Keratinocyte (primary cell): ENCODE results near the gene CINP. TPM values are rescaled to one million over a fixed set of nuclear protein-coding genes. Genes with fewer than 3 reads are reported as not detected.

Experiments used
- DNase-seq: peaks from one replicate; pipeline ENCODE4 v3.0.0-alpha.2; 2011; ENCODE audit warnings: low read depth, missing footprints, low spot score
- FAIRE-seq: peaks from 2 replicates; lab custom pipeline; 2011; peaks lifted over from hg19 to GRCh38; lab: Jason Lieb, UNC
- H2AFZ ChIP-seq: 2 replicates; pipeline ENCODE4 v1.6.0; 2012; ENCODE audit warnings: low read length, control low read depth, inconsistent platforms; ENCODE audit not compliant: control insufficient read depth
- H3K27ac ChIP-seq: 2 replicates; pipeline ENCODE4 v1.5.1; 2011; ENCODE audit warnings: low read length; ENCODE audit not compliant: control insufficient read depth, insufficient read depth
- H3K27me3 ChIP-seq: 3 replicates; pipeline ENCODE4 v1.6.0; 2011; ENCODE audit warnings: low read length; ENCODE audit not compliant: control insufficient read depth, insufficient read depth; ENCODE audit errors: extremely low read depth
- H3K36me3 ChIP-seq, 2 experiments: 2 replicates in 1 of 2; 3 replicates in 1 of 2; pipeline ENCODE4 v1.5.1; 2011; ENCODE audit warnings: low read length in 2 of 2, mild to moderate bottlenecking in 1 of 2; ENCODE audit not compliant: control insufficient read depth in 2 of 2, insufficient read depth in 2 of 2; ENCODE audit errors: extremely low read depth in 1 of 2
- H3K4me1 ChIP-seq: 3 replicates; pipeline ENCODE4 v1.5.1; 2011; ENCODE audit warnings: low read length; ENCODE audit not compliant: control insufficient read depth, insufficient read depth; ENCODE audit errors: extremely low read depth
- H3K4me2 ChIP-seq: 3 replicates; pipeline ENCODE4 v1.6.0; 2011; ENCODE audit warnings: low read depth, low read length; ENCODE audit not compliant: control insufficient read depth, insufficient read depth; ENCODE audit errors: extremely low read depth
- H3K4me3 ChIP-seq, 3 experiments: fragments of 200-600 bp in 1 of 3; sonication (generic) in 1 of 3; 2 replicates in 2 of 3; 3 replicates in 1 of 3; pipeline ENCODE4 v1.5.1; 2011 to 2016; ENCODE audit warnings: low read length in 3 of 3, mild to moderate bottlenecking in 3 of 3, control low read depth in 2 of 3, inconsistent platforms in 1 of 3, low read depth in 1 of 3, mixed read lengths in 1 of 3, mixed run types in 1 of 3, moderate library complexity in 1 of 3; ENCODE audit not compliant: control insufficient read depth in 2 of 3, insufficient read depth in 2 of 3; ENCODE audit errors: extremely low read depth in 1 of 3
- H3K79me2 ChIP-seq: 2 replicates; pipeline ENCODE4 v1.6.0; 2012; ENCODE audit warnings: low read length; ENCODE audit not compliant: control insufficient read depth, insufficient read depth
- H3K9ac ChIP-seq: 3 replicates; pipeline ENCODE4 v1.6.0; 2011; ENCODE audit warnings: low read length; ENCODE audit not compliant: control insufficient read depth, insufficient read depth; ENCODE audit errors: extremely low read depth
- H3K9me1 ChIP-seq: 3 replicates; pipeline ENCODE4 v1.6.0; 2011; ENCODE audit warnings: low read length; ENCODE audit not compliant: control insufficient read depth, insufficient read depth; ENCODE audit errors: extremely low read depth
- H3K9me3 ChIP-seq: 2 replicates; pipeline ENCODE4 v1.5.1; 2012; ENCODE audit warnings: low read depth, low read length; ENCODE audit not compliant: control insufficient read depth
- H4K20me1 ChIP-seq: 3 replicates; pipeline ENCODE4 v1.6.0; 2011; ENCODE audit warnings: low read length; ENCODE audit not compliant: control insufficient read depth, insufficient read depth; ENCODE audit errors: extremely low read depth
- EZH2 ChIP-seq: IDR thresholded peaks from one replicate; pipeline ENCODE4 v1.6.1; 2012; ENCODE audit warnings: inconsistent platforms, mild to moderate bottlenecking, low read length, moderate library complexity
- dilution Hi-C: fragments of 300-500 bp; cut with MboI; formaldehyde crosslinking; loops from one replicate; pipeline ENCODE4 v1.7.0; 2020; ENCODE audit warnings: low sequenced_read_pairs; ENCODE audit not compliant: extremely low pct_ligation_motif_present
- polyA plus RNA-seq, 5 experiments: library from polyadenylated mRNA; depleted of rRNA in 3 of 5; stranded (reverse) in 3 of 5; stranded (forward) in 1 of 5; unstranded in 1 of 5; fragments of >200 nt; gene quantifications; 1 replicate in 1 of 5; 2 replicates in 3 of 5; 3 replicates in 1 of 5; pipeline versions ENCODE4 v1.2.1 to v1.2.3, GENCODE V29; 2011 to 2012; ENCODE audit warnings: missing spikeins in 2 of 5, low read depth in 1 of 5, low replicate concordance in 1 of 5
- TF ChIP-seq, protein P1 (sequence below), 3 experiments: IDR thresholded peaks in 1 of 3; conservative IDR thresholded peaks in 1 of 3; optimal IDR thresholded peaks in 1 of 3; 2 replicates in 2 of 3; 3 replicates in 1 of 3; pipeline versions ENCODE3 to v1.5.1; 2011; ENCODE audit warnings: low read length in 3 of 3, mild to moderate bottlenecking in 3 of 3, moderate library complexity in 2 of 3, control low read depth in 1 of 3, inconsistent platforms in 1 of 3; ENCODE audit not compliant: insufficient read depth in 2 of 3; ENCODE audit errors: extremely low read depth in 1 of 3

CINP gene
- polyA plus RNA-seq, 1 donor (not counting 4 experiments of a cell fraction or from before 2014, with no cell fraction given), result 49.3 TPM

- H3K4me2 ChIP-seq, result no peak overlapping the region
- H3K4me1 ChIP-seq, result peaks cover 37% of the 10 kb centered on the region
- H3K27ac ChIP-seq, result no peak overlapping the region
- no peak overlapping the region for H3K4me3 ChIP-seq
- no peaks in the 10 kb centered on the region for H4K20me1 ChIP-seq
- H3K9me3 ChIP-seq, result no peaks in the 10 kb centered on the region
- H2AFZ ChIP-seq, result no peak overlapping the region
- no peaks in the 10 kb centered on the region for H3K36me3 ChIP-seq
- FAIRE-seq (no peak), DNase-seq (no peak)
- no peak overlapping the region for H3K9ac ChIP-seq
- H3K79me2 ChIP-seq, result peaks cover 3% of the 10 kb centered on the region
- H3K9me1 ChIP-seq, result no peaks in the 10 kb centered on the region
- dilution Hi-C loops, result no loop called here
- H3K27me3 ChIP-seq, result no peaks in the 10 kb centered on the region
- TF ChIP-seq, protein P1, sequence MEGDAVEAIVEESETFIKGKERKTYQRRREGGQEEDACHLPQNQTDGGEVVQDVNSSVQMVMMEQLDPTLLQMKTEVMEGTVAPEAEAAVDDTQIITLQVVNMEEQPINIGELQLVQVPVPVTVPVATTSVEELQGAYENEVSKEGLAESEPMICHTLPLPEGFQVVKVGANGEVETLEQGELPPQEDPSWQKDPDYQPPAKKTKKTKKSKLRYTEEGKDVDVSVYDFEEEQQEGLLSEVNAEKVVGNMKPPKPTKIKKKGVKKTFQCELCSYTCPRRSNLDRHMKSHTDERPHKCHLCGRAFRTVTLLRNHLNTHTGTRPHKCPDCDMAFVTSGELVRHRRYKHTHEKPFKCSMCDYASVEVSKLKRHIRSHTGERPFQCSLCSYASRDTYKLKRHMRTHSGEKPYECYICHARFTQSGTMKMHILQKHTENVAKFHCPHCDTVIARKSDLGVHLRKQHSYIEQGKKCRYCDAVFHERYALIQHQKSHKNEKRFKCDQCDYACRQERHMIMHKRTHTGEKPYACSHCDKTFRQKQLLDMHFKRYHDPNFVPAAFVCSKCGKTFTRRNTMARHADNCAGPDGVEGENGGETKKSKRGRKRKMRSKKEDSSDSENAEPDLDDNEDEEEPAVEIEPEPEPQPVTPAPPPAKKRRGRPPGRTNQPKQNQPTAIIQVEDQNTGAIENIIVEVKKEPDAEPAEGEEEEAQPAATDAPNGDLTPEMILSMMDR (optimal IDR thresholded peaks at IDR 0.05 in 1 of 3, IDR thresholded peaks at IDR 0.05 in 1 of 3, conservative IDR thresholded peaks at IDR 0.05 in 1 of 3; ENCODE audit: extremely low read depth in 1 of 3, insufficient read depth in 2 of 3, low read length in 3 of 3), result no peak
- no peak for TF ChIP-seq EZH2
These were observed 47.6 kb downstream of the CINP start for GRCh38 chr14:102315121-102315520.

DNA sequence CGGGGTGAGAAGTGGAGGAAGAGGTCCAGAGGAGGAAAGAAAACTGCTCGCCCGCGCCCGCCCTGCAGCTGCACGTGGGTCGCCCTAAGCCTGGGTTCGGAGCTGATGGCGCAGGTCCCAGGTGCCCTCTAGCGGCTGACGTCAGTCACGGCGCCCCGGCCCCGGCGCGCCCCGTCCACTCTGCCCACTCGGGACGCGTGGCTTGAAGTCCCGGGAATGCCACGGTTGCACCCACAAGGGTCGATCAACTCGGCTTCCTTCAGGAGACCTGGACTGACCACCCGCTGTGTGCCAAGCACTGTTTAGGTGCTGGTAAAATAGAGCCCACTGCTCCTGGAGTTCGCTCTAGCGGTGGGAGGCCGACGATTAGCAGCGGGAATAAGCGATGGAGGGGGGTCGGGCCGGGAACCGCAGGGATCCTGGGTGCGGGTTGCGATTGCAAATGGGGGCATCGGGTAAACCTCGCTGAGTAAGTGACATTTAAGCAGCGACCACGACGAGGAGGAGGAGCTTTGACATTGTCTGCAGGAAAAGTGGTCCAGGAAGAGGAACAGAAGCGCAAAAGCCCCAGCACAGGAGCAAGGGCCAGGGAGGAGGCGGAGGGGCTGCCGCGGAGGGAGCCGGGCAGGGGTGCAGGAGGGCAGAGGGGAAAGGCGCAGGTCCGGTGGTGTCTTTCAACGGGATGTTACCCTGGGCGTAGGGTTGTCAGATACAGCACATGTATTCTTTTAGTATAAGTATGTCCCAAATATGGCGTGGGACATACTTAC is 48.3 kb downstream of the CINP start:
- peak overlapping the region; percentile 68 for H3K9ac ChIP-seq
- H3K27ac ChIP-seq, result peak overlapping the region; percentile 44

More for the DNA sequence above, 48.3 kb downstream of the CINP start:
- Histone ChIP-seq H4K20me1 (no peaks in the 10 kb centered on the region), H3K9me1 (no peaks in the 10 kb centered on the region), H3K79me2 (no peaks in the 10 kb centered on the region), H3K9me3 (no peaks in the 10 kb centered on the region), H3K36me3 (no peaks in the 10 kb centered on the region), H2AFZ (peak overlapping the region; percentile 92), H3K4me3 (peak overlapping the region; percentile 18 to 74 (median 53)), H3K4me1 (peaks cover 37% of the 10 kb centered on the region), H3K4me2 (peak overlapping the region; percentile 85), H3K27me3 (no peaks in the 10 kb centered on the region)
- TF ChIP-seq, protein P1 (optimal IDR thresholded peaks at IDR 0.05 in 1 of 3, IDR thresholded peaks at IDR 0.05 in 1 of 3, conservative IDR thresholded peaks at IDR 0.05 in 1 of 3; ENCODE audit: extremely low read depth in 1 of 3, insufficient read depth in 2 of 3, low read length in 3 of 3), result peak; percentile 80 to 99 (median 98)
- no peak for TF ChIP-seq EZH2
- DNase-seq (no peak), FAIRE-seq (no peak)
- dilution Hi-C loops, result no loop called here
